Sigmoid colon (tissue), 4 donors: Measurements from ENCODE around the gene ZNF362.

Source experiments
- EP300 ChIP-seq, 4 donors: sonication (generic); formaldehyde crosslinking; IDR thresholded peaks; one replicate each; pipeline ENCODE4 v1.6.1; 2017; ENCODE audit warnings: antibody characterized with exemption in 4 of 4
- POLR2A ChIP-seq, 2 donors: fragments of 450-650 bp; IDR thresholded peaks; one replicate each; pipeline ENCODE4 v1.6.1; 2016; ENCODE audit warnings: antibody characterized with exemption in 2 of 2, mild to moderate bottlenecking in 2 of 2, moderate library complexity in 2 of 2
- POLR2AphosphoS5 ChIP-seq, 4 donors: sonication (generic); formaldehyde crosslinking; IDR thresholded peaks; one replicate each; pipeline ENCODE4 v1.6.1; 2017; ENCODE audit warnings: antibody characterized with exemption in 4 of 4
- TF ChIP-seq, protein P1 (sequence below), 4 experiments: fragments of 450-650 bp in 3 of 4; fragments of 200-600 bp in 1 of 4; IDR thresholded peaks; one replicate each; pipeline ENCODE4 v1.5.1; 2016 to 2019; ENCODE audit warnings: antibody characterized with exemption in 4 of 4, mild to moderate bottlenecking in 3 of 4, moderate library complexity in 2 of 4

DNA sequence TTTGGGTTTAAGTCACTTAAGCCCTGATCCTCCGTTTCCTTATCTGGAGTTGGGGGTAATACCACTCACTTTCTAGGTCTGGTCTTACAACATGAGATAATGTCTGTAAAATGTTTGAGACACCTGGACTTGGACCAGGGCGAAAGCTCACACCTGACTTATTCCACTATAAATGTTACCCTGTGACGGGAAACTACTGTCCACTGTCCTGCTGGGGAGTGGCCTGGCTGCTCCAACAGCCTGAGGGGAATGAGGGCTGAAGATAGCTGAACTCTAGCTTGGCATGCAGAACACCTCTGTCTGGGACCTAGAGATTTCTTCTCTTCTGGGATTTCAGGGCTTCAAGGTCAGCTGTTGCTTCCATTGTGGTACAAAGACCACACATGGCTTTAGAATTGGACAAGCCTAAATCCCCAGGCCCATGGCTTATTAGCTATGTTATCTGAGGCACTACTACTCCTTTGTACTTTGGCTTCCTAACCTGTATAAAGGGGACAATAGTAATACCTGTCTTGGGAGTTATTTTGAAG, 74.1 kb downstream of the ZNF362 start:
- TF ChIP-seq, protein P1, sequence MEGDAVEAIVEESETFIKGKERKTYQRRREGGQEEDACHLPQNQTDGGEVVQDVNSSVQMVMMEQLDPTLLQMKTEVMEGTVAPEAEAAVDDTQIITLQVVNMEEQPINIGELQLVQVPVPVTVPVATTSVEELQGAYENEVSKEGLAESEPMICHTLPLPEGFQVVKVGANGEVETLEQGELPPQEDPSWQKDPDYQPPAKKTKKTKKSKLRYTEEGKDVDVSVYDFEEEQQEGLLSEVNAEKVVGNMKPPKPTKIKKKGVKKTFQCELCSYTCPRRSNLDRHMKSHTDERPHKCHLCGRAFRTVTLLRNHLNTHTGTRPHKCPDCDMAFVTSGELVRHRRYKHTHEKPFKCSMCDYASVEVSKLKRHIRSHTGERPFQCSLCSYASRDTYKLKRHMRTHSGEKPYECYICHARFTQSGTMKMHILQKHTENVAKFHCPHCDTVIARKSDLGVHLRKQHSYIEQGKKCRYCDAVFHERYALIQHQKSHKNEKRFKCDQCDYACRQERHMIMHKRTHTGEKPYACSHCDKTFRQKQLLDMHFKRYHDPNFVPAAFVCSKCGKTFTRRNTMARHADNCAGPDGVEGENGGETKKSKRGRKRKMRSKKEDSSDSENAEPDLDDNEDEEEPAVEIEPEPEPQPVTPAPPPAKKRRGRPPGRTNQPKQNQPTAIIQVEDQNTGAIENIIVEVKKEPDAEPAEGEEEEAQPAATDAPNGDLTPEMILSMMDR (IDR thresholded peaks at IDR 0.05), result no peak
- no peak for TF ChIP-seq POLR2A (IDR thresholded peaks at IDR 0.05)
- TF ChIP-seq POLR2AphosphoS5 (IDR thresholded peaks at IDR 0.05), result no peak
- no peak for TF ChIP-seq EP300 (IDR thresholded peaks at IDR 0.05)
